CD8-positive, alpha-beta memory T cell (primary cell): ENCODE results near the gene FLT3. TPM values are rescaled to one million over a fixed set of nuclear protein-coding genes. Genes with fewer than 3 reads are reported as not detected.
"Not testable (repeated sequence)": the region's sequence is repeated elsewhere in the genome, so short reads cannot be mapped to it uniquely, and the experiment has no call there.

ENCODE experiments used
- CTCF ChIA-PET: fragments of 350-600 bp; sonication (Branson Sonifier 250); formaldehyde crosslinking; loops from one replicate; lab custom pipeline; 2021; ENCODE audit warnings: antibody characterized with exemption; lab: Charles Lee
- POLR2A ChIA-PET: fragments of 350-600 bp; sonication (Branson Sonifier 250); formaldehyde crosslinking; loops from one replicate; lab custom pipeline; 2021; ENCODE audit warnings: antibody characterized with exemption; lab: Charles Lee
- DNase-seq, 5 donors: peaks; one replicate each; pipeline versions ENCODE4 v3.0.0 to v3.0.0-alpha.2; 2020 to 2022; ENCODE audit warnings: mixed read lengths in 1 of 5
- H3K27ac ChIP-seq: one replicate; pipeline ENCODE4 v1.7.0; 2013; ENCODE audit warnings: low read depth, mild to moderate bottlenecking, low read length, moderate library complexity
- H3K27me3 ChIP-seq: 2 replicates; pipeline ENCODE4 v1.7.0; 2013; ENCODE audit warnings: low read length, mild to moderate bottlenecking; ENCODE audit not compliant: insufficient read depth, poor library complexity, severe bottlenecking
- H3K36me3 ChIP-seq: 2 replicates; pipeline ENCODE4 v1.7.0; 2013; ENCODE audit warnings: mild to moderate bottlenecking, low read length, moderate library complexity; ENCODE audit not compliant: insufficient read depth
- H3K4me1 ChIP-seq: 2 replicates; pipeline ENCODE4 v1.7.0; 2013; ENCODE audit warnings: mild to moderate bottlenecking, low read length, moderate library complexity; ENCODE audit not compliant: insufficient read depth
- H3K4me3 ChIP-seq: 2 replicates; pipeline ENCODE4 v1.7.0; 2013; ENCODE audit warnings: mild to moderate bottlenecking, low read length
- H3K9me3 ChIP-seq: 2 replicates; pipeline ENCODE4 v1.7.0; 2013; ENCODE audit warnings: mild to moderate bottlenecking, low read length
- H3K27ac Mint-ChIP-seq, 8 donors: one replicate each; pipeline ENCODE4 v1.8.0; 2020 to 2021; ENCODE audit warnings: mixed read lengths in 8 of 8, mild to moderate bottlenecking in 6 of 8, inconsistent platforms in 3 of 8, moderate library complexity in 3 of 8
- H3K27me3 Mint-ChIP-seq, 2 donors: one replicate each; pipeline ENCODE4 v1.8.0; 2020 to 2021; ENCODE audit warnings: mixed read lengths in 2 of 2, mild to moderate bottlenecking in 1 of 2, moderate library complexity in 1 of 2
- H3K36me3 Mint-ChIP-seq, 3 donors: one replicate each; pipeline ENCODE4 v1.8.0; 2020 to 2021; ENCODE audit warnings: mixed read lengths in 3 of 3, inconsistent platforms in 1 of 3, mild to moderate bottlenecking in 1 of 3
- H3K4me1 Mint-ChIP-seq, 3 donors: one replicate each; pipeline ENCODE4 v1.8.0; 2020 to 2021; ENCODE audit warnings: mixed read lengths in 3 of 3, inconsistent platforms in 1 of 3, mild to moderate bottlenecking in 1 of 3
- H3K4me3 Mint-ChIP-seq, 7 donors: one replicate each; pipeline ENCODE4 v1.8.0; 2020 to 2021; ENCODE audit warnings: mixed read lengths in 7 of 7, mild to moderate bottlenecking in 6 of 7, moderate library complexity in 4 of 7, inconsistent platforms in 2 of 7
- H3K9me3 Mint-ChIP-seq, 5 donors: one replicate each; pipeline ENCODE4 v1.8.0; 2020 to 2022; ENCODE audit warnings: mixed read lengths in 5 of 5, mild to moderate bottlenecking in 3 of 5, moderate library complexity in 2 of 5, inconsistent platforms in 1 of 5
- polyA plus RNA-seq: library from polyadenylated mRNA; unstranded; fragments of 300-500 nt; fragmentation: Illumina TruSeq; gene quantifications from one replicate; pipeline ENCODE4 v1.2.3, GENCODE V29; 2021
- total RNA-seq, 2 experiments: library from RNA; stranded (reverse); gene quantifications; one replicate each; pipeline ENCODE4 v1.2.3, GENCODE V29; 2021

The FLT3 gene
- total and polyA plus RNA-seq, 3 experiments from 2014 or later, result 0.07 TPM; not detected in 2

- H3K4me3 ChIP-seq, result no peak overlapping the region
- H3K4me1 ChIP-seq, result no peaks in the 10 kb centered on the region
- Mint-ChIP-seq H3K9me3 (peaks cover 0 to 1% (median 0%) of the 10 kb centered on the region in 5 donors), H3K36me3 (no peaks in the 10 kb centered on the region), H3K27me3 (peaks cover 17 to 30% of the 10 kb centered on the region in 2 donors), H3K27ac (no peak overlapping the region), H3K4me3 (no peak overlapping the region), H3K4me1 (no peaks in the 10 kb centered on the region)
- H3K27ac ChIP-seq, result no peak overlapping the region
- no peaks in the 10 kb centered on the region for H3K9me3 ChIP-seq
- ChIA-PET CTCF (no interaction called here), POLR2A (no interaction called here)
- no peak for DNase-seq
- H3K27me3 ChIP-seq, result no peaks in the 10 kb centered on the region
- no peaks in the 10 kb centered on the region for H3K36me3 ChIP-seq
Measured at GRCh38 chr13:28010046-28010445, 90.3 kb downstream of the FLT3 start.

GRCh38 chr13:28005016-28005415 lies 95.4 kb downstream of the FLT3 start:
- DNase-seq, CTCF ChIA-PET, POLR2A ChIA-PET, H3K9me3 Mint-ChIP-seq, H3K36me3 Mint-ChIP-seq, H3K27me3 ChIP-seq, H3K36me3 ChIP-seq, H3K4me3 ChIP-seq, H3K27me3 Mint-ChIP-seq, H3K9me3 ChIP-seq, H3K4me1 ChIP-seq, H3K4me1 Mint-ChIP-seq, H3K4me3 Mint-ChIP-seq, H3K27ac Mint-ChIP-seq, H3K27ac ChIP-seq: not testable (repeated sequence)

GRCh38 chr13:28002886-28003698 lies 97.3 kb downstream of the FLT3 start:
- no peaks in the 10 kb centered on the region for H3K27me3 ChIP-seq
- no peak overlapping the region for H3K4me3 Mint-ChIP-seq
- H3K27ac ChIP-seq, result no peak overlapping the region
- POLR2A ChIA-PET, result no interaction called here
- H3K9me3 Mint-ChIP-seq, result no peaks in the 10 kb centered on the region
- CTCF ChIA-PET, result no interaction called here
- H3K4me1 Mint-ChIP-seq, result no peaks in the 10 kb centered on the region
- no peaks in the 10 kb centered on the region for H3K4me1 ChIP-seq
- H3K9me3 ChIP-seq, result no peaks in the 10 kb centered on the region
- H3K36me3 ChIP-seq, result no peaks in the 10 kb centered on the region
- DNase-seq, result no peak
- no peaks in the 10 kb centered on the region for H3K27me3 Mint-ChIP-seq
- H3K4me3 ChIP-seq, result no peak overlapping the region
- no peak overlapping the region for H3K27ac Mint-ChIP-seq
- H3K36me3 Mint-ChIP-seq, result no peaks in the 10 kb centered on the region

GRCh38 chr13:28001837-28002473 lies 98.4 kb downstream of the FLT3 start:
- H3K4me3 ChIP-seq, result no peak overlapping the region
- H3K36me3 Mint-ChIP-seq, result no peaks in the 10 kb centered on the region
- H3K9me3 Mint-ChIP-seq, result no peaks in the 10 kb centered on the region
- CTCF ChIA-PET, result no interaction called here
- no peaks in the 10 kb centered on the region for H3K27me3 Mint-ChIP-seq
- H3K4me1 Mint-ChIP-seq, result no peaks in the 10 kb centered on the region
- H3K4me1 ChIP-seq, result no peaks in the 10 kb centered on the region
- no peak overlapping the region for H3K27ac Mint-ChIP-seq
- no peaks in the 10 kb centered on the region for H3K36me3 ChIP-seq
- no peak overlapping the region for H3K4me3 Mint-ChIP-seq
- H3K27me3 ChIP-seq, result no peaks in the 10 kb centered on the region
- DNase-seq, result no peak
- H3K27ac ChIP-seq, result no peak overlapping the region
- no peaks in the 10 kb centered on the region for H3K9me3 ChIP-seq
- POLR2A ChIA-PET, result no interaction called here

DNA sequence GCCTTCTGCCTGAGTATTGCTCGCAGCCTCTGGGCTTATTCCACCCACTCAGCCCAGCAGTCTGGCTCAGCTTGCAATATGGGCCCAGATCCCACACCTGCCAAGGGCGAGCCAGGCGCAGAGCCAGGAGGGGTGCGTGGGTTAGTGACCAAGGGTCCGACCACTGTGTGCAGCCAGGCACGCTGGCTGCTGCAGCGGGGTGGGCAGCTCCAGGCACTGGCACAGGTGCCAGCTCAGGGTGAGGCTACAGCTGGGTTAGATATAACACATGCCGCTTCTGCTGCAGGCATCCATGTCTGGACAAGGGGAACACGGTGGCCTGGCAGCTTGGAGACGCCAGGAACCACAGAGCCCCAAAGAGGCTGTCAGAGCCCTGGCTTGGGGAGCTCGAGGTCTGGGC lies 99.3 kb downstream of the FLT3 start:
- POLR2A ChIA-PET, result no interaction called here

GRCh38 chr13:28000567-28000966 lies 99.8 kb downstream of the FLT3 start:
- no peaks in the 10 kb centered on the region for H3K9me3 ChIP-seq

More for the DNA sequence above, 99.3 kb downstream of the FLT3 start:
- no peaks in the 10 kb centered on the region for H3K36me3 Mint-ChIP-seq
- no peaks in the 10 kb centered on the region for H3K9me3 Mint-ChIP-seq
- H3K27ac Mint-ChIP-seq, result no peak overlapping the region
- Histone ChIP-seq H3K27ac (no peak overlapping the region), H3K4me3 (no peak overlapping the region), H3K9me3 (no peaks in the 10 kb centered on the region), H3K4me1 (no peaks in the 10 kb centered on the region), H3K36me3 (no peaks in the 10 kb centered on the region), H3K27me3 (no peaks in the 10 kb centered on the region)
- no peaks in the 10 kb centered on the region for H3K4me1 Mint-ChIP-seq
- H3K4me3 Mint-ChIP-seq, result no peak overlapping the region
- CTCF ChIA-PET, result no interaction called here
- no peak for DNase-seq
- H3K27me3 Mint-ChIP-seq, result no peaks in the 10 kb centered on the region

DNA sequence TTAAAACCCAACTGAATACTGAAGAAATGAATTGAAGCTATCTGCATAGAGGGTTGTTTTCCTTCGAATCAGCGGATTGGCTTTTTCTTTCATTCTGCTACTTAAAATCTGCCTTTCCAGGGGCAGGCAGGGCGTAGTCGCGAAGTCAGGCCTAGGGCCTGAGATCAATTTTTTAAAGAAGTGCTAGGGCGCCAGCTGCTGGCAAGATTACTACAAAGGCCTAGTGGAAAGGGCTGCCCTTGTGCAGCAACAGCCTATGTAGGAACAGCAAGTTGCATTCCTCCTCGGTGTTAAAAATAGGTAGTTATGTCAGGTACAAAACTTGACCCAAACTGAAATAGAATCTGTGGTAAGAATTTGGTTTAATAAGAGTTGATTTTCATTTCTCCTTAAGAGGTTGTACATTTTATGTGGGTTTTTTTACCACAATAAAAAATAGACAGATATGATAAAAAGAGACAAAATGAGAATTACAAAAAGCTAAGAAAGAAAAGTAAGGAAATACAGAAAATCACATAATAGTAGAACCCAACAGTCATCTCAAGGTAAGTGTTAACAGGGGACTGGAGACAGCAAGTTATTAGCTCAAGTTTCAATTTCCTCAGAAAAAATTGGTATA lies 102.4 kb downstream of the FLT3 start:
- CTCF ChIA-PET, result interaction anchor here (1.1 to 1.4 kb wide), 2 partner anchors 10 to 626 kb away, joined by 4 read pairs; partner anchors contain the start of gene URAD
- no peak for DNase-seq

More at GRCh38 chr13:28000567-28000966, 99.8 kb downstream of the FLT3 start:
- Mint-ChIP-seq H3K27ac (no peak overlapping the region), H3K4me1 (no peaks in the 10 kb centered on the region), H3K4me3 (no peak overlapping the region), H3K36me3 (no peaks in the 10 kb centered on the region), H3K27me3 (peaks cover 0 to under 1% of the 10 kb centered on the region in 2 donors), H3K9me3 (no peaks in the 10 kb centered on the region)
- no peak overlapping the region for H3K27ac ChIP-seq
- no peak for DNase-seq
- H3K36me3 ChIP-seq, result no peaks in the 10 kb centered on the region
- ChIA-PET CTCF (no interaction called here), POLR2A (no interaction called here)
- no peak overlapping the region for H3K4me3 ChIP-seq
- no peaks in the 10 kb centered on the region for H3K4me1 ChIP-seq
- no peaks in the 10 kb centered on the region for H3K27me3 ChIP-seq

DNA sequence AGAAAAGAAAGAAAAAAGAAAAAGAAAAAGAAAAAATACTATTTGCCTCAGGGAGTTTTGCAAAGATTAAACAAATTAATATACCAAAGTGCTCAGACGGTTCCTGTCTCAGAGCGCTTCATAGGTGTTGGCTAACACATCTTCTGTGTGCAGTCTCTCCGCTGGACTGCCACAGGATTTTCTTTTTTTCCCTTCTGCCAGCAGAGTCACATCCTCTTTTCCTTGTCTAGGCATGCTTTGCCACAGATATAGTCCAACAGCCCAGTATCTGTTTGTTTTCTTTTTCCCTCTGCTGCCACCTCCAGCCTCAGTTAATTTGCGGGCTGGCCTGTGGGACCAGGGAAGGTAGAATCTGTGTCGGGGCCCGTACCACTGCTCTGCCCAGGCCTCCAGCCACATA lies 108.5 kb downstream of the FLT3 start:
- ChIA-PET CTCF (no interaction called here), POLR2A (no interaction called here)
- Histone ChIP-seq H3K4me3 (no peak overlapping the region), H3K4me1 (no peaks in the 10 kb centered on the region), H3K36me3 (no peaks in the 10 kb centered on the region), H3K27ac (no peak overlapping the region), H3K27me3 (no peaks in the 10 kb centered on the region), H3K9me3 (no peaks in the 10 kb centered on the region)
- Mint-ChIP-seq H3K4me3 (no peak overlapping the region), H3K27me3 (peaks cover 13% of the 10 kb centered on the region in 2 donors), H3K9me3 (no peaks in the 10 kb centered on the region), H3K36me3 (no peaks in the 10 kb centered on the region), H3K27ac (no peak overlapping the region), H3K4me1 (no peaks in the 10 kb centered on the region)
- DNase-seq, result no peak

More for the DNA sequence above, 102.4 kb downstream of the FLT3 start:
- H3K4me1 Mint-ChIP-seq, result no peaks in the 10 kb centered on the region
- H3K27ac Mint-ChIP-seq, result peak overlapping the region in 1 of 8 donors; percentile 3
- Histone ChIP-seq H3K4me1 (no peaks in the 10 kb centered on the region), H3K9me3 (no peaks in the 10 kb centered on the region), H3K4me3 (no peak overlapping the region), H3K27me3 (no peaks in the 10 kb centered on the region), H3K27ac (no peak overlapping the region), H3K36me3 (no peaks in the 10 kb centered on the region)
- H3K36me3 Mint-ChIP-seq, result no peaks in the 10 kb centered on the region
- no peak overlapping the region for H3K4me3 Mint-ChIP-seq
- POLR2A ChIA-PET, result no interaction called here
- H3K9me3 Mint-ChIP-seq, result no peaks in the 10 kb centered on the region
- H3K27me3 Mint-ChIP-seq, result peaks cover 0 to 4% of the 10 kb centered on the region in 2 donors
